ENCODE measurements around the gene SCNN1A. TPM values are rescaled to one million over a fixed set of nuclear protein-coding genes. Genes with fewer than 3 reads are reported as not detected.

Gene SCNN1A
- total and polyA plus RNA-seq, 2 of the 4 experiments (the other 2 are of a cell fraction): 0.41 TPM; not detected in 1

DNA sequence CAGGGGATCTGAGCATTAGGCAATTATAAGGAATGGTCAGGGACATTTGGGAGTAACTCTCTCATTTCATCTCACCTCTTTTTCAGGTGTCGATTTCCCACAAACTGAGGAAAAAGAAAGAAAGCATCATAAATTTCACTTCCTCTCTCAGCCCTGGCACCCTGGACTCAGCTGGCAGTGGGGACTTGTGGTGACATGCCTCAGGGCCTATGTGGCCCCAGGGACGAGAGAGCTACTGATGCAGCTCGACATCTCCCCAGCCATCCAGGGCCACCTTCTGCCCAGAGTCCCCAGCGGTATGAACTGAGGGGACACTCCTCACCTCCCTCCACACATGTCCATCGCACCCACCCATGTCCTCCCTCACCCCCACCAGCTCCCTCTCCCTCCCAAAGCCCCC, 45.2 kb downstream of the SCNN1A start:
- BruUV-seq (replicated peaks): no TSS peak
- DNase-seq: no peak

More for the DNA sequence above, 45.2 kb downstream of the SCNN1A start:
- no peak for TF ChIP-seq FOS (IDR thresholded peaks at IDR 0.05; ENCODE audit: low read depth, low read length)
- TF ChIP-seq BHLHE40 (IDR thresholded peaks at IDR 0.05; ENCODE audit: low read depth, low read length): no peak
- TF ChIP-seq, protein P1, sequence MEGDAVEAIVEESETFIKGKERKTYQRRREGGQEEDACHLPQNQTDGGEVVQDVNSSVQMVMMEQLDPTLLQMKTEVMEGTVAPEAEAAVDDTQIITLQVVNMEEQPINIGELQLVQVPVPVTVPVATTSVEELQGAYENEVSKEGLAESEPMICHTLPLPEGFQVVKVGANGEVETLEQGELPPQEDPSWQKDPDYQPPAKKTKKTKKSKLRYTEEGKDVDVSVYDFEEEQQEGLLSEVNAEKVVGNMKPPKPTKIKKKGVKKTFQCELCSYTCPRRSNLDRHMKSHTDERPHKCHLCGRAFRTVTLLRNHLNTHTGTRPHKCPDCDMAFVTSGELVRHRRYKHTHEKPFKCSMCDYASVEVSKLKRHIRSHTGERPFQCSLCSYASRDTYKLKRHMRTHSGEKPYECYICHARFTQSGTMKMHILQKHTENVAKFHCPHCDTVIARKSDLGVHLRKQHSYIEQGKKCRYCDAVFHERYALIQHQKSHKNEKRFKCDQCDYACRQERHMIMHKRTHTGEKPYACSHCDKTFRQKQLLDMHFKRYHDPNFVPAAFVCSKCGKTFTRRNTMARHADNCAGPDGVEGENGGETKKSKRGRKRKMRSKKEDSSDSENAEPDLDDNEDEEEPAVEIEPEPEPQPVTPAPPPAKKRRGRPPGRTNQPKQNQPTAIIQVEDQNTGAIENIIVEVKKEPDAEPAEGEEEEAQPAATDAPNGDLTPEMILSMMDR (conservative IDR thresholded peaks at IDR 0.05; ENCODE audit: low read depth, low read length): no peak
- no peak for TF ChIP-seq MAFK (IDR thresholded peaks at IDR 0.05; ENCODE audit: low read depth, low read length)
- no peak for TF ChIP-seq RFX5 (IDR thresholded peaks at IDR 0.05; ENCODE audit: low read depth, low read length)
- TF ChIP-seq MAZ (IDR thresholded peaks at IDR 0.05; ENCODE audit: borderline replicate concordance, low read depth, low read length): no peak
- TF ChIP-seq, protein P2, sequence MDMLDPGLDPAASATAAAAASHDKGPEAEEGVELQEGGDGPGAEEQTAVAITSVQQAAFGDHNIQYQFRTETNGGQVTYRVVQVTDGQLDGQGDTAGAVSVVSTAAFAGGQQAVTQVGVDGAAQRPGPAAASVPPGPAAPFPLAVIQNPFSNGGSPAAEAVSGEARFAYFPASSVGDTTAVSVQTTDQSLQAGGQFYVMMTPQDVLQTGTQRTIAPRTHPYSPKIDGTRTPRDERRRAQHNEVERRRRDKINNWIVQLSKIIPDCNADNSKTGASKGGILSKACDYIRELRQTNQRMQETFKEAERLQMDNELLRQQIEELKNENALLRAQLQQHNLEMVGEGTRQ (IDR thresholded peaks at IDR 0.05; ENCODE audit: low read depth, low read length): no peak
- TF ChIP-seq NFE2L2 (IDR thresholded peaks at IDR 0.05; ENCODE audit: low read depth, low read length): no peak
- no peak for TF ChIP-seq CEBPB (IDR thresholded peaks at IDR 0.05; ENCODE audit: low read depth, low read length)
- no peak for TF ChIP-seq SMC3 (IDR thresholded peaks at IDR 0.05; ENCODE audit: low read depth, low read length)
- no peak for TF ChIP-seq MXI1 (IDR thresholded peaks at IDR 0.05; ENCODE audit: borderline replicate concordance, low read depth, low read length)
- no peak for TF ChIP-seq RAD21 (IDR thresholded peaks at IDR 0.05; ENCODE audit: low read length)
- TF ChIP-seq, protein P3, sequence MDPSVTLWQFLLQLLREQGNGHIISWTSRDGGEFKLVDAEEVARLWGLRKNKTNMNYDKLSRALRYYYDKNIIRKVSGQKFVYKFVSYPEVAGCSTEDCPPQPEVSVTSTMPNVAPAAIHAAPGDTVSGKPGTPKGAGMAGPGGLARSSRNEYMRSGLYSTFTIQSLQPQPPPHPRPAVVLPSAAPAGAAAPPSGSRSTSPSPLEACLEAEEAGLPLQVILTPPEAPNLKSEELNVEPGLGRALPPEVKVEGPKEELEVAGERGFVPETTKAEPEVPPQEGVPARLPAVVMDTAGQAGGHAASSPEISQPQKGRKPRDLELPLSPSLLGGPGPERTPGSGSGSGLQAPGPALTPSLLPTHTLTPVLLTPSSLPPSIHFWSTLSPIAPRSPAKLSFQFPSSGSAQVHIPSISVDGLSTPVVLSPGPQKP (IDR thresholded peaks at IDR 0.05; ENCODE audit: borderline replicate concordance, low read depth, low read length): no peak
- TF ChIP-seq RCOR1 (IDR thresholded peaks at IDR 0.05; ENCODE audit: insufficient replicate concordance, low read length): no peak
- no peak for TF ChIP-seq POLR2A (IDR thresholded peaks at IDR 0.05; ENCODE audit: low read depth, low read length)
- no peak for TF ChIP-seq CHD1 (IDR thresholded peaks at IDR 0.05; ENCODE audit: low read depth, low read length)
- Histone ChIP-seq H3K9ac (ENCODE audit: low read depth, low read length) (no peak overlapping the region), H2AK9ac (replicated peaks; ENCODE audit: low read depth, low read length, poor library complexity) (peak overlapping the region; percentile 9), H3K4ac (ENCODE audit: low read depth, low read length) (0 out of 2 replicates have a peak overlapping the region, but pooled peaks have one; percentile 22), H2BK20ac (ENCODE audit: low read depth, low read length) (no peak overlapping the region), H3K56ac (ENCODE audit: extremely low read depth, insufficient read depth, low read length) (no peak overlapping the region), H3K9me3 (ENCODE audit: control insufficient read depth, insufficient read depth, low read length) (no peaks in the 10 kb centered on the region), H3K79me1 (ENCODE audit: low read depth in 1 of 2, low read length in 2 of 2) (peaks cover 37 to 93% of the 10 kb centered on the region in 2 experiments), H2BK15ac (ENCODE audit: low read depth, low read length) (no peak overlapping the region), H4K8ac (ENCODE audit: low read depth in 2 of 2, low read length in 2 of 2) (0 out of 4 replicates have a peak overlapping the region, but pooled peaks of 1 of the 2 experiments have one; percentile 14), H3K36me3 (ENCODE audit: control insufficient read depth, insufficient read depth, low read length) (peaks cover 80% of the 10 kb centered on the region), H3K4me1 (ENCODE audit: control insufficient read depth, insufficient read depth, low read length) (peaks cover 37% of the 10 kb centered on the region), H4K91ac (ENCODE audit: insufficient read depth, low read depth, low read length) (no peak overlapping the region), H3K4me2 (ENCODE audit: low read depth, low read length) (no peak overlapping the region), H2BK120ac (ENCODE audit: low read depth, low read length) (no peak overlapping the region), H2BK5ac (ENCODE audit: low read depth, low read length, poor library complexity, severe bottlenecking) (peak overlapping the region; percentile 1), H3K23ac (ENCODE audit: low read depth, low read length) (no peak overlapping the region), H3K27ac (ENCODE audit: insufficient read depth, low read length) (peak overlapping the region; percentile 1; the same call in 1 of the 2 replicates), H3K18ac (ENCODE audit: low read depth, low read length) (no peak overlapping the region), H2AK5ac (ENCODE audit: low read depth, low read length) (peak overlapping the region; percentile 35; the same call in 1 of the 2 replicates), H2AFZ (replicated peaks; ENCODE audit: low read length, poor library complexity) (no peak overlapping the region), H4K20me1 (ENCODE audit: insufficient read depth, low read length) (peaks cover 59% of the 10 kb centered on the region), H3K9me1 (ENCODE audit: insufficient read depth, low read length) (peaks cover 20% of the 10 kb centered on the region), H3K14ac (replicated peaks; ENCODE audit: low read depth, low read length) (no peak overlapping the region), H3K4me3 (ENCODE audit: insufficient read depth, low read depth, low read length) (no peak overlapping the region), H3K27me3 (ENCODE audit: control insufficient read depth, insufficient read depth, low read length) (no peaks in the 10 kb centered on the region), H4K5ac (ENCODE audit: low read depth, low read length) (no peak overlapping the region)
- intact Hi-C loops (cut with micrococcal nuclease): no loop called here
- dilution Hi-C loops (cut with HindIII; ENCODE audit: low sequenced_read_pairs, unreplicated experiment): no loop called here
- ChIA-PET CTCF (no interaction called here), POLR2A (ENCODE audit: unreplicated experiment) (no interaction called here)
- no peak for ATAC-seq (ENCODE audit: low read depth)
- 100% methylated on average over 2 of the region's 5 CpGs; no CpG with 5 or more reads in 1 of the 2 experiments for WGBS, 2 experiments (ENCODE audit: extremely low coverage in 2 of 2, insufficient read length in 1 of 2)
- in situ Hi-C loops (cut with MboI; ENCODE audit: low sequenced_read_pairs): loop anchor here (10.0 kb wide), 1 partner anchor 215 kb away; no protein-coding TSS in a partner anchor

Measured in IMR-90 (cell line).